Smooth muscle cell (in vitro differentiated cells): Measurements from ENCODE around the gene GNA12. TPM values are rescaled to one million over a fixed set of nuclear protein-coding genes. Genes with fewer than 3 reads are reported as not detected.

ENCODE experiments used
- DNase-seq: peaks from one replicate; lab custom pipeline; 2025; ENCODE audit not compliant: unreplicated experiment; lab: John Stamatoyannopoulos, UW
- H2AFZ ChIP-seq: fragments of 200-600 bp; sonication (generic); 2 replicates; pipeline ENCODE4 v1.6.0; 2016; ENCODE audit warnings: antibody characterized with exemption, low read depth, mild to moderate bottlenecking
- H3F3A ChIP-seq: fragments of 200-600 bp; sonication (generic); 2 replicates; pipeline ENCODE4 v1.6.0; 2017; ENCODE audit warnings: antibody characterized with exemption, low read depth
- H3K27ac ChIP-seq: fragments of 200-600 bp; sonication (generic); 2 replicates; pipeline ENCODE4 v1.5.1; 2016; ENCODE audit warnings: low read depth, mild to moderate bottlenecking
- H3K27me3 ChIP-seq: fragments of 200-600 bp; sonication (generic); 2 replicates; pipeline ENCODE4 v1.6.1; 2016; ENCODE audit warnings: low read depth, mild to moderate bottlenecking
- H3K36me3 ChIP-seq: fragments of 200-600 bp; sonication (generic); 2 replicates; pipeline ENCODE4 v1.5.1; 2016; ENCODE audit warnings: low read depth
- H3K4me1 ChIP-seq: fragments of 200-600 bp; sonication (generic); 2 replicates; pipeline ENCODE4 v1.5.1; 2016; ENCODE audit warnings: low read depth
- H3K4me2 ChIP-seq: fragments of 200-600 bp; sonication (generic); 2 replicates; pipeline ENCODE4 v1.6.0; 2016; ENCODE audit warnings: mild to moderate bottlenecking
- H3K4me3 ChIP-seq: fragments of 200-600 bp; sonication (generic); 2 replicates; pipeline ENCODE4 v1.5.1; 2016; ENCODE audit warnings: mild to moderate bottlenecking
- H3K79me2 ChIP-seq: fragments of 200-600 bp; sonication (generic); 2 replicates; pipeline ENCODE4 v1.6.0; 2016; ENCODE audit warnings: low read depth, mild to moderate bottlenecking
- H3K9ac ChIP-seq: fragments of 200-600 bp; sonication (generic); 2 replicates; pipeline ENCODE4 v1.6.0; 2016; ENCODE audit warnings: low read depth
- H3K9me3 ChIP-seq: fragments of 200-600 bp; sonication (generic); replicated peaks from 2 replicates; pipeline ENCODE4 v1.5.1; 2016; ENCODE audit warnings: low read depth
- H4K20me1 ChIP-seq: fragments of 200-600 bp; sonication (generic); 2 replicates; pipeline ENCODE4 v1.6.0; 2016; ENCODE audit warnings: low read depth
- WGBS: methylation state at CpG from one replicate; pipeline ENCODE4 v1.1.7; 2016; ENCODE audit warnings: low lambda C conversion rate; 5-methylcytosine and 5-hydroxymethylcytosine counted together
- polyA plus RNA-seq: library from polyadenylated mRNA; unstranded; fragments of >200 nt; fragmentation: Nextera tagmentation; extraction: Ambion mirVana; gene quantifications from 2 replicates; pipeline ENCODE4 v1.2.1, GENCODE V29; 2016
- total RNA-seq: library from RNA; depleted of rRNA; stranded (reverse); fragments of >200 nt; gene quantifications from 2 replicates; pipeline ENCODE4 v1.2.3, GENCODE V29; 2014
- TF ChIP-seq, protein P1 (sequence below): fragments of 200-600 bp; sonication (generic); IDR thresholded peaks from 2 replicates; pipeline ENCODE4 v1.5.1; 2017; ENCODE audit warnings: borderline replicate concordance, mild to moderate bottlenecking, antibody characterized with exemption; ENCODE audit not compliant: insufficient read depth, poor library complexity, severe bottlenecking

GNA12 gene
- total and polyA plus RNA-seq, 2 experiments from 2014 or later: 20.3 to 34.7 TPM

DNA sequence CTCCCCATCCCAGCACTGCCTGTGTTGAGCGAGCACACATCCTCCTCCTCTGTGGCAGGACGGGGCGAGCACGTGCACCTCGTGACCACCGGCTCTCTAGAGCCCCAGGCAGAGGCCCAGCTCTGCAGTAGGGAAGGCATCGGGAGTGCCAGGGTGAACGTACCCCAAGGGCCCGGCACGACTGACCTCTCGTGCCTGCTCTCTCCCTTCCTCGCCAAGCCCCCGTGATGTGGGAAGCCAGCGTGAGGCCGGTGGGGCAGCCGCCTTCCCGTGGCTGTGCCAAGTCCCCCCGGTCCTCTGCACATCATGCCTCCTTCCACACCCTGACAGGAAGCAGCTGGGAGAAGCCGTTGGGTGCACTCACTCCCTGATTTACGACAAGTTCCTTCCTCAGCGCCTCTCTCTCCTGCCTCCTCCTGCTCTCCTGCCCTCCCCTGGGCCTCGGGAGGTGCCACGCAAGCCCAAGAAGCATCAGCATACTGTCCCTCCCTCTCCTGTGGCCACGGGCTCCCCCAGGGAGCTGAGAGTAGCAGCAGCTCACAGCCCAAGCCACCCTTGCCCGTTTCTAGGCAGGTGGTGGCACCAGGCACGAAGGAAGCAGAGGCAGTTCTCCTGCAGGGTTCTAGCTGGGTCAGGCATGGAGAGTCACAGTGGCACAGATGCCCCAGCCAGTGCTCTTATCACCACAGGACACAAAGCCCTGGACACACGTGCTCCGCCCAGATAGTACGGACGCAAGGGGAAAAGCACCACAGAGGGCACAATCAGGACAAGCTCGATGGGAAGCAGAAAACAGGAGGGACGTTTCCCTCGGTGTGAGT lies 109.1 kb downstream of the GNA12 start:
- no peak overlapping the region for H3K4me2 ChIP-seq
- peaks cover 30% of the 10 kb centered on the region for H3K79me2 ChIP-seq
- TF ChIP-seq, protein P1, sequence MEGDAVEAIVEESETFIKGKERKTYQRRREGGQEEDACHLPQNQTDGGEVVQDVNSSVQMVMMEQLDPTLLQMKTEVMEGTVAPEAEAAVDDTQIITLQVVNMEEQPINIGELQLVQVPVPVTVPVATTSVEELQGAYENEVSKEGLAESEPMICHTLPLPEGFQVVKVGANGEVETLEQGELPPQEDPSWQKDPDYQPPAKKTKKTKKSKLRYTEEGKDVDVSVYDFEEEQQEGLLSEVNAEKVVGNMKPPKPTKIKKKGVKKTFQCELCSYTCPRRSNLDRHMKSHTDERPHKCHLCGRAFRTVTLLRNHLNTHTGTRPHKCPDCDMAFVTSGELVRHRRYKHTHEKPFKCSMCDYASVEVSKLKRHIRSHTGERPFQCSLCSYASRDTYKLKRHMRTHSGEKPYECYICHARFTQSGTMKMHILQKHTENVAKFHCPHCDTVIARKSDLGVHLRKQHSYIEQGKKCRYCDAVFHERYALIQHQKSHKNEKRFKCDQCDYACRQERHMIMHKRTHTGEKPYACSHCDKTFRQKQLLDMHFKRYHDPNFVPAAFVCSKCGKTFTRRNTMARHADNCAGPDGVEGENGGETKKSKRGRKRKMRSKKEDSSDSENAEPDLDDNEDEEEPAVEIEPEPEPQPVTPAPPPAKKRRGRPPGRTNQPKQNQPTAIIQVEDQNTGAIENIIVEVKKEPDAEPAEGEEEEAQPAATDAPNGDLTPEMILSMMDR: no peak
- H3K4me3 ChIP-seq: no peak overlapping the region
- H4K20me1 ChIP-seq: peaks cover 43% of the 10 kb centered on the region
- H3K27ac ChIP-seq: no peak overlapping the region
- no peaks in the 10 kb centered on the region for H3K27me3 ChIP-seq
- H3K9me3 ChIP-seq: no peaks in the 10 kb centered on the region
- DNase-seq: no peak
- no peak overlapping the region for H2AFZ ChIP-seq
- no peak overlapping the region for H3K9ac ChIP-seq
- H3F3A ChIP-seq: peaks cover 6% of the 10 kb centered on the region
- 80% methylated on average over 33 of the region's 33 CpGs for WGBS
- H3K36me3 ChIP-seq: no peaks in the 10 kb centered on the region
- no peaks in the 10 kb centered on the region for H3K4me1 ChIP-seq

DNA sequence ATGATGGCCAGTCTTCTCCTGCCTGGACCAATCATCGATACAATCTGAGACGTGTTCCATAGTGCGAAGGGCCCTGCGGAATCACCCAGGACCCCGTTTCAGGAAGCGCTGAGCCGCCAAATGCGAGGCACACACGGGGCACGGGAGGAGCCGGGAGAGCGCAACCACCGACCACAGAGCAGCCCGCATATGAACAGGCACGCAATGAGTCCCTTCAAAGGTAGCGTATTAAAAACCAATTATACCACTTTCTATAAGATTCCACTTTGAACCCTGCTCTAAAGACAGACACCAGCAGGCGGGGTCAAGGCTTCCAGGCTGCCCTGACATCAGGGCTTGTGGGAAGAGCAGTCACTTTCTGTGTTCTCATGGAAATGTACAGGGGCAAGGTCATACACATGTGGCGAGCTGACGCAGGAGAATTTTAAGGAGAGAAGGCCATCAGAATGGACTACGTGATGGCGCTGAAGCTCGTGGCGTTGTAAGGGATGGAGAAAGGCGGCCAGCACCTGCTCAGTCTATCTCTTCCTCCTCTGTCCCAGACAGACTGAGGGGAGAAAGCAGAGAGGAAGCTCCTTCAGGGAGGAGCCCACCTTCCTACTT lies 109.9 kb downstream of the GNA12 start:
- TF ChIP-seq, protein P1: no peak
- Histone ChIP-seq H3K4me1 (no peaks in the 10 kb centered on the region), H3K4me3 (no peak overlapping the region), H3K27ac (peak overlapping the region; percentile 62), H3K9ac (no peak overlapping the region), H3K4me2 (no peak overlapping the region), H3K27me3 (no peaks in the 10 kb centered on the region), H3K79me2 (peaks cover 33% of the 10 kb centered on the region), H3F3A (peaks cover 6% of the 10 kb centered on the region), H2AFZ (no peak overlapping the region), H3K36me3 (no peaks in the 10 kb centered on the region), H3K9me3 (no peaks in the 10 kb centered on the region), H4K20me1 (peaks cover 48% of the 10 kb centered on the region)
- 97% methylated on average over 24 of the region's 24 CpGs for WGBS
- no peak for DNase-seq

DNA sequence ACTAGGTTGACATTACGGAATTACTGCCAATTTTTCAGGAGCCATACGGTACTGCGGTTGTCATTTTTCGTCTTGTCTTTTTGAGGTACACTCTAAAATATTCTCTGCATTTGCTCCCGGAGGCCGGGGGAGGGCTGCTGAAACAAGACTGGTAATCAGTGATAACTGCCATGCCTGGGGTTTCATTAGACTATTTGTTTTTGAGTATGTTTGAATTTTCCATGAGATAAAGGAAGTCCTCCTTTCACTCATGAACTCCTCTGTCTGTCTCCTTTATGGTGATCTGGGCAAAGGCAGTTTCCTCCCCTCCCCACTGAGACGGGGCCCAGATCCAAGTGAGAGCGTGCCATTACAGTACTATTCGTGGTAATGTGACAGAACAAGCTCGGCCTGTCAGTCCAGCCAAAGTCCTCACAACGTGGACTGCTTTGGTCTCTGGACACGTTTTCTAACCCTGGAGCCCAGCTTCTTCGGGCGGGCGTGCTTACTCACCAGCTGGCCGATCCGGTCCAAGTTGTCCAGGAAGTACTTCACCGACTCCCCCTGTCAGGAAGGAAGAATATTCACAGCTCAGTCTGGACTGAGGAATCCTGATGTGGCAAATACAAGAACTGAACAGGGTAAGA lies 111.0 kb downstream of the GNA12 start:
- Histone ChIP-seq H3K9me3 (no peaks in the 10 kb centered on the region), H4K20me1 (peaks cover 43% of the 10 kb centered on the region), H3K36me3 (no peaks in the 10 kb centered on the region), H3K4me1 (no peaks in the 10 kb centered on the region), H3K4me3 (no peak overlapping the region), H3K27ac (peak overlapping the region; percentile 62), H3K79me2 (peaks cover 33% of the 10 kb centered on the region), H2AFZ (no peak overlapping the region), H3K27me3 (no peaks in the 10 kb centered on the region), H3K9ac (no peak overlapping the region), H3F3A (peaks cover 6% of the 10 kb centered on the region), H3K4me2 (no peak overlapping the region)
- TF ChIP-seq, protein P1: no peak
- 43% methylated on average over 18 of the region's 18 CpGs for WGBS
- no peak for DNase-seq
